HG03103 (cell line): ENCODE data around the gene EFR3B.

Experiments
- ATAC-seq: cut with Tn5 transposase; IDR thresholded peaks from one replicate; pipeline ENCODE4 v1.9.1; 2021; ENCODE audit warnings: low read depth; ENCODE audit not compliant: unreplicated experiment

Gene EFR3B

GRCh38 chr2:25066455-25066854, 24.6 kb downstream of the EFR3B start:
- no peak for ATAC-seq

- no peak for ATAC-seq
Measured at GRCh38 chr2:25068217-25068616, 26.3 kb downstream of the EFR3B start.

- no peak for ATAC-seq
Measured at GRCh38 chr2:25071966-25072365, 30.1 kb downstream of the EFR3B start.

GRCh38 chr2:25072606-25073005, 30.7 kb downstream of the EFR3B start:
- no peak for ATAC-seq

- ATAC-seq: no peak
Measured at GRCh38 chr2:25073025-25073424, 31.1 kb downstream of the EFR3B start.

- ATAC-seq: no peak
Measured at GRCh38 chr2:25073914-25074313, 32.0 kb downstream of the EFR3B start.

- no peak for ATAC-seq
Measured at GRCh38 chr2:25074826-25075225, 33.0 kb downstream of the EFR3B start.

GRCh38 chr2:25076749-25077148, 34.9 kb downstream of the EFR3B start:
- ATAC-seq: no peak

GRCh38 chr2:25077789-25078169, 35.9 kb downstream of the EFR3B start:
- ATAC-seq: no peak

- ATAC-seq: no peak
Measured at GRCh38 chr2:25078170-25079049, 36.5 kb downstream of the EFR3B start.

GRCh38 chr2:25079050-25079635, 37.3 kb downstream of the EFR3B start:
- ATAC-seq: no peak

GRCh38 chr2:25081237-25081790, 39.4 kb downstream of the EFR3B start:
- ATAC-seq: no peak

GRCh38 chr2:25082002-25082622, 40.2 kb downstream of the EFR3B start:
- ATAC-seq: no peak

GRCh38 chr2:25085761-25086560, 44.1 kb downstream of the EFR3B start:
- ATAC-seq: no peak

- ATAC-seq: no peak
Measured at GRCh38 chr2:25088817-25089516, 47.1 kb downstream of the EFR3B start.

GRCh38 chr2:25089605-25090315, 47.9 kb downstream of the EFR3B start:
- no peak for ATAC-seq

GRCh38 chr2:25090801-25091200, 48.9 kb downstream of the EFR3B start:
- ATAC-seq: no peak

GRCh38 chr2:25091265-25091664, 49.4 kb downstream of the EFR3B start:
- no peak for ATAC-seq

GRCh38 chr2:25098056-25098455, 56.2 kb downstream of the EFR3B start:
- ATAC-seq: no peak
